Renal pelvis (tissue), 4 donors: ENCODE data around the gene KLHDC8A. TPM values are rescaled to one million over a fixed set of nuclear protein-coding genes. Genes with fewer than 3 reads are reported as not detected.
"Not testable (repeated sequence)": the region's sequence is repeated elsewhere in the genome, so short reads cannot be mapped to it uniquely, and the experiment has no call there.

ENCODE experiments used
- DNase-seq: peaks from one replicate; pipeline ENCODE4 v3.0.0-alpha.2; 2013
- polyA plus RNA-seq, 3 donors: library from polyadenylated mRNA; unstranded; fragments of 120-200 nt; gene quantifications; one replicate each; pipeline ENCODE4 v1.2.1, GENCODE V29; 2013; ENCODE audit not compliant: insufficient read length in 3 of 3

The KLHDC8A gene
- polyA plus RNA-seq, 3 donors = 1.9 to 2.1 (median 2.1) TPM

GRCh38 chr1:205373022-205373797, 16.5 kb upstream of the KLHDC8A start:
- no peak for DNase-seq

- no peak for DNase-seq
Observed at GRCh38 chr1:205371871-205372660, 15.3 kb upstream of the KLHDC8A start.

- no peak for DNase-seq
Observed at GRCh38 chr1:205370780-205371179, 14.1 kb upstream of the KLHDC8A start.

GRCh38 chr1:205369701-205370123, 13.0 kb upstream of the KLHDC8A start:
- DNase-seq = no peak

DNA sequence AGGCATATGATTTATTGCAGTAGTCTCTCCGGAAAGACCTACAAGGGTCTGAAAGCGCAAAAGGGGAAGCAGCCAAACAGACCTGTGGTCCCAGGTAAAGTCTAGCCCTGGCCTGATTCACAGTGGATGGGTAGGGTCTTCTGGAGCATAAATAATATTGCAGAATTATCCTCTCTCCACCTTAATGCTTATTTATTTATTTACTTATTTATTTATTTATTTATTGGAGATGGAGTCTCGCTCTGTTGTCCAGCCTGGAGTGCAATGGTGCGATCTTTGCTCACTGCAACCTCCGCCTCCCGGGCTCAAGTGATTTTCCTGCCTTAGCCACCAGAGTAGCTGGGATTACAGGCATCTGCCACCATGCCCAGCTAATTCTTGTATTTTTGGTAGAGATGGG, 11.8 kb upstream of the KLHDC8A start:
- DNase-seq = no peak

DNA sequence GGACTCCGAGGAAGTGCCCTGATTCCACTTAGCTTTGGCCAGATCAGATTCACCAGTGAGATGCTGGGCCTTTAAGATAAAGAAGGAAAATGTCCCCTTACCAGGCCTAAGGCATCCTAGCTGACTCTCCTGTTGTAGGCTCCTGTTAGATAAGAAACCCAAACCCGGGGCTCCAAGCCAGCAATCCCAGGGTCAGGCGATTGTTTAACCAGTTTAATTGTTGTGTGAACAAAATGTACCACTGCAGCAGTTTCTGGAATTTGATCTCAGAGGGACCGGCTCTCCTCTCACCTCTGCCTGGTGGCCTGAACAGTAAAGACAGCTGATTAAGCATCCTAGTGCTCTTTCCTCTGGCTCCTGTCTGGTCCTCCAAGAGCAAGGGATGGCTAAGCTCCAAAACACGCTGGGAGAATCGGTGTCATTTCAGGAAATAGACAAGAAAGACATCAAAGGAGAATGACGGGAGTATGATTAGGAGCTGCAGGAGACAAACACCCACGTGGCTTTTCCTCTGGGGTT, 9.3 kb upstream of the KLHDC8A start:
- DNase-seq = no peak

GRCh38 chr1:205365086-205365485, 8.4 kb upstream of the KLHDC8A start:
- DNase-seq = not testable (repeated sequence)

DNA sequence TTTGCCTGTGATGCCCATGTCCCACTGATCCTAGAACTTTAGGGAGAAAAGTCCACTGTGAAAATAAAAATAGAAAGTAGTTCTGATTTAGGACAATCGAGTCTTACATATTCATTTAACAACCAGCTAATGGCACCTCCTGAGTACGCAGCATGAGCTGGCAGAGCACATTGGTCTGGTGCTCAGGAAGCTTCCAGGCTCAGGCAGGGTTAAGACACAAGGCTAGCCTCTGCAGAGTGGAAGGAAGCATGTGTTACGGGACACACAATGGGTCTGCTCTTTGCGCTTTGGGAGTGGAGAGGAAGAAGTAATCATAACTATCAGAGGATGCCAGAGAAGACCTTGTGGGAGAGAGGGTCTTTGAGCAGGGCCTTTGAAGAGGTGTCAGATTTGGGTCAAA, 4.2 kb upstream of the KLHDC8A start:
- no peak for DNase-seq

DNA sequence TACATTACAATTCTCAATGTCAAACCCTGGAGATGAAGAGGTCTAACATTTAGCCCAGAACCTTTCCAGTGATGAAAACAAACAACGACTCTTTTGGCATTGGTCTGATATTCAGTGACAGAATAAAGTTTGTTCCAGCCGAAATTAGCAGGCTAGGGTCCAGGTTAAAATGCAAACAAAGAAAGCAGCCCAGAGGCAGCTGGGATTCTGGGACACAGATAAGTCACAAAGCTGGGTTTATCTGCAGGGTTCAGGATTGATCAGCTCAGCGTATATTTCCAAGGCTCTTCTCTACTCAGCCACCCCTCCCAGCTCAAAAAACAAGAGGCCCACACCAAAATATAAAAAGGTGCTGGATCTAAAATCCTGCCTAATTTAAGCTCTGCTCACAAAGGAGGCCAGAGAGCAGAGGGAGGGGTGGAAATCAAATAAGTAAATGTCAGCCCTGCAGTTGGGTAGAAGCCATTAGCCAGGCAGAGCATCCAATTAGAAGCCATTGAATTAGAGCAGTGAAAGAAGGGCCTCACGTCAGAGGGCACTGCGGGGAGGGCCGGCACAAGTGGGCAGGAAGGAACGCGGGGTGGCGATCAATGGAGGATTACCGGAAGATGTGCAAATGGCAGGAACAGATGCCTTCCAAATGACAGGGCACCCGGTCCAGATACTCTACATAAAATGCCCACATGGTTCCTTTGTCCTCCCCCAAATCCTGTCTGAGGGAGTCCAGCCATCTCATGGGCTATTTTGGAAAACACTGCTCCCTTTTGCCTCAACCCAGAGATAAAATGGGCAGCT, 3.2 kb upstream of the KLHDC8A start:
- no peak for DNase-seq

DNA sequence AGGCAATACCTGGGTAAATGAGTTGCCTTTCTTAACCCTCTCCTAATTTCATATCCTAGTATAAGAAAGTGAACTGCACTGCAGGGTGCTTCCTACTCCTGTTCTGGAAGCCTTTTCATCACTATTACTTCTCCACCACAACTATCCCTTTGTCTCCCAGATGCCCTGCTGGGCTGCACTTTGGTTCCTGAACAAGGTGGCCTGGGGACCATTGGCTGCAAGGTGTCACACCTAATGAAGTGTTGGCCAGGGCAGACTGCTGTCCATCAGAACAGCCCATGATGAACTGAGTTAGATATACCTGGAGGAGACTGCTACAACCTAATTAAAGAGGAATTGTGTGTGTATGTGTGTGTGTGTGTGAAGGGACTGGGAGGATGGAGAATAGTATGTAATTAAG, 1.9 kb upstream of the KLHDC8A start:
- no peak for DNase-seq

DNA sequence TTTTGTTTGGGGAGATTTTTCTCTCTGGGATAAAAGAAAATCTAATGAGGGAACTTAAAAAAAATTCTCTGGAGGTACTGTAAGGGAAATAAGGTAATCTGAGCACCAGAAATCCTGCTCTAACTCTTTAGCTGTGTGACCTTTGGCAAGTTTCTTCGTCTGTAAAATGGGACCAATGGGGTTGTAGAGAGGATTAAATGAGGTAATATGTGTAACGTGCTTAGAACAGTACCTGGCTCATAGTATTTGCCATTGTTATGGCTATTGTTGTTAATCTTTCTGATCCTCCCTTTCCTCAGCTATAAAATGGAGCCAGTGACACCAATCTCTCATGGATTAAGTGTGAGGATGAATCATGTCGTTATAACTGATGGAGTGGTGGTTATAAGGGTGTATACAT, 845 bp upstream of the KLHDC8A start:
- DNase-seq = no peak

DNA sequence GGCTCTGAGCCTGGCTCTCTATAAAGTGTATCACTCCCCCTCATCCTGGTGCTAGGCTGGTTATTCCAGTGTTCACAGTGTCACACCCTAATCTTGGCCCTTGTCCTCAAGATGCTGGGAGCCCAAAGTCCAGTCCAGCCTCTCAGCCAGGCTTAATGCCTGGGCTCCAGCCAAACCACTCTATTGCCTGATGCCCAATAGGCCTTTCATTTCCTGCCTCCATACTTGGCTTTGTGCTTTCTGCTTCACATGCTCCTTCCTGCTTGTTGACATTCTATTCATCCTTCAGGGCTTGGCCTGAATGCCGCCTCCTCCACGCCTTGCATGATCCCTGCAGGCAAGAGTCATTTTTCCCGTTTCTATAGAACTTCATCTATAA, 1.7 kb downstream of the KLHDC8A start:
- no peak for DNase-seq

DNA sequence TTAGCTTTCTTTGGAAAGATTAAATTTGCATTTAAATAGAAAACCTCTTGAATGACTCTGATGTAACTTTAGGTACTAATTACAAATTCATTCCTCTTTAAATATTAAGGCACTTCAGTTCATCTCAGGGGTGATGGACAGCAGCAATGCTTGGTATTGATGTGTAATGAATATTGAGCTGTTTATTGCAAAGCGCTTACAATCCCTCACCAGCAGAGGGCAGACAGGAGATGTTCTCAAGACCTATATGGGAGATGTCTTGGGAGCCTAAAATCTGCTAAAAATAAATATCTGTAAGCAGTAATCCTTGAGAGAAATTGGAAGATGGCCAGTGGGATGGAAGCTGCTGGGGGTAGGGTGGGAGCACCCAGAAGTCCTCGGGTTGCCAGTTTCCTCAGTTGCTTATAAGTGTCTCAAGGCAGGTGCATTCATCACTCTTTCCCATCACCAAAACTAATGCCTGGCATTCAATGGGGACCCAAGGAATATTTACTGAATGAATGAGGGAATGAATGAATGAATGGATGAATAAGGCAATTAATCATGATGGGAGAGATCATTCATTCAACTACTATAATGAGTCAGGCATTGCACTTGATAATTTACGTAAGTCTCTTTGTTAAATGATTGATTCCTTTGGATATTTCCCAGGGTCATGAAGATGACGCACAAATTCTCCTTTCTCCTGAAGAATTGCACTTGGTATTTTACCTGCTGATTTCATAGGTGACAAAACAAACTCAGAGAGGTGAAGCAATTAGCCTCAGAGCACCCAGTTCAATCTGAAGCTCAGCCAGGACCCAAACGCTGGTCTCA, 2.3 kb downstream of the KLHDC8A start:
- peak; percentile 51 for DNase-seq

- no peak for DNase-seq
Observed at GRCh38 chr1:205353612-205354011, 3.1 kb downstream of the KLHDC8A start.

DNA sequence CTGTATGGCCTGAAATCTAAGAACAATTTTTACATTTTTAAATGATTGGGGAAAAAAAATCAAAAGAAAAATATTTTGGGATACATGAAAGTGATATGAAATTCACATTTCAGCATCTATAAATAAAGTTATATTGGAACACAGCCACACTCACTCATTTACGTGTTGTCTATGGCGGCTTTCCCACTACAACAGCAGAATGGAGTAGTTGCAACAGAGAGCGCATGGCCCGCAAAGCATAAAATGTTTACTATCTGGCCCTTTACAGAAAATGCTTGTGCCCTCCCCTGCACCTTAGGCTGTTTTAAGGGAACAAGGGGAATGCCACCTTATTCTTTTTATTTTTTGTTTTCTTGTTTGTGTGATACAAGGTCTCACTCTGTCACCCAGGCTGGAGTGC, 3.5 kb downstream of the KLHDC8A start:
- no peak for DNase-seq

- DNase-seq = no peak
Observed at GRCh38 chr1:205351984-205352713, 4.6 kb downstream of the KLHDC8A start.

GRCh38 chr1:205350691-205351141, 6.0 kb downstream of the KLHDC8A start:
- DNase-seq = no peak

- DNase-seq = no peak
Observed at GRCh38 chr1:205350124-205350523, 6.6 kb downstream of the KLHDC8A start.

- DNase-seq = no peak
Observed at GRCh38 chr1:205348554-205349487, 7.9 kb downstream of the KLHDC8A start.
